ENCODE results near the gene CYB5D1.

DNA sequence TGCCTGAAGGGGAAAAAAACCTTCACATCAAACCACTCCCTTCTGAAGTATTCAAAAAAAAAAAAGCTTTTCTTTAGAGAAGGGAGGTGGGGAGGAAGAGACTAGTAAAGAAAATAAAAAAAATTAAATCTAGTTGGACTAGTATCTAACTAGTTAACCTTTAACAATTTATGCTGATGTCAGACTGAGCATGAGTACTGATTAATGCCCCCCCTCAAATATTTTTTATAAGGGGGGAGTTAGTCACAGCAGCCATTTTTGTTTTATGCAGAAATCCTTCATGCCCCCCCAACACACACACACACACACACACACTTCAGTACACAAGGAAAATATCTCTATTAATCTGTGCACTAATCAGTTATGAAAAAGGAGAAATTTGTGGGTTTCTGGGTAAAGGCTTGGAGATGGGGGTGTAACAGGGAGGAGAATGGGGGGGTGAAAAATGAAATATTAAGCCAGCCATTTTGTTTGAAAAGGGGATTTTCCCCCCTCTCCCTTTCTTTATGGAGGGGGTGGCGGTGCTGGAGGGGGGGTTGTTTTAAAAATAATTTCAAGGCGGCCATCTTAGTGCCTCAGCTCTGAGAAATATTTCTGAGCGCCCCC is 26.1 kb downstream of the CYB5D1 start:
- TF ChIP-seq, protein P1, sequence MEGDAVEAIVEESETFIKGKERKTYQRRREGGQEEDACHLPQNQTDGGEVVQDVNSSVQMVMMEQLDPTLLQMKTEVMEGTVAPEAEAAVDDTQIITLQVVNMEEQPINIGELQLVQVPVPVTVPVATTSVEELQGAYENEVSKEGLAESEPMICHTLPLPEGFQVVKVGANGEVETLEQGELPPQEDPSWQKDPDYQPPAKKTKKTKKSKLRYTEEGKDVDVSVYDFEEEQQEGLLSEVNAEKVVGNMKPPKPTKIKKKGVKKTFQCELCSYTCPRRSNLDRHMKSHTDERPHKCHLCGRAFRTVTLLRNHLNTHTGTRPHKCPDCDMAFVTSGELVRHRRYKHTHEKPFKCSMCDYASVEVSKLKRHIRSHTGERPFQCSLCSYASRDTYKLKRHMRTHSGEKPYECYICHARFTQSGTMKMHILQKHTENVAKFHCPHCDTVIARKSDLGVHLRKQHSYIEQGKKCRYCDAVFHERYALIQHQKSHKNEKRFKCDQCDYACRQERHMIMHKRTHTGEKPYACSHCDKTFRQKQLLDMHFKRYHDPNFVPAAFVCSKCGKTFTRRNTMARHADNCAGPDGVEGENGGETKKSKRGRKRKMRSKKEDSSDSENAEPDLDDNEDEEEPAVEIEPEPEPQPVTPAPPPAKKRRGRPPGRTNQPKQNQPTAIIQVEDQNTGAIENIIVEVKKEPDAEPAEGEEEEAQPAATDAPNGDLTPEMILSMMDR (IDR thresholded peaks at IDR 0.05) = no peak
- TF ChIP-seq POLR2A (IDR thresholded peaks at IDR 0.05) = no peak

Measured in body of pancreas (tissue), 4 donors.